ENCODE data around the gene TNFRSF13B. TPM values are rescaled to one million over a fixed set of nuclear protein-coding genes. Genes with fewer than 3 reads are reported as not detected.

Gene TNFRSF13B
- total and polyA plus RNA-seq, 2 donors (not counting 1 experiment from before 2014, with no cell fraction given), result not detected

GRCh38 chr17:16916557-16916920, 55.4 kb downstream of the TNFRSF13B start:
- TF ChIP-seq CTCF (conservative IDR thresholded peaks at IDR 0.05 in 1 of 2, IDR thresholded peaks at IDR 0.05 in 1 of 2; ENCODE audit: low read depth in 1 of 2, low read length in 2 of 2) (no peak), EZH2 (IDR thresholded peaks at IDR 0.05; ENCODE audit: low read length, missing control alignments) (no peak)
- no peak overlapping the region for H2AFZ ChIP-seq (ENCODE audit: low read length)
- H3K79me2 ChIP-seq (ENCODE audit: control insufficient read depth, insufficient read depth, low read length), result no peaks in the 10 kb centered on the region
- no peak for DNase-seq (ENCODE audit: low read depth in 2 of 2)
- peaks cover 2% of the 10 kb centered on the region for H3K27me3 ChIP-seq (ENCODE audit: control insufficient read depth, insufficient read depth, low read length)
- no peaks in the 10 kb centered on the region for H3K9me3 ChIP-seq (ENCODE audit: control insufficient read depth, insufficient read depth, low read depth, low read length)
- no peak overlapping the region for H3K27ac ChIP-seq (ENCODE audit: insufficient read depth, low read length)
- no peaks in the 10 kb centered on the region for H3K36me3 ChIP-seq (ENCODE audit: control insufficient read depth, insufficient read depth, low read length)
- H3K4me3 ChIP-seq (replicated peaks in 1 of 4; ENCODE audit: control extremely low read depth in 1 of 4, insufficient read depth in 1 of 4, low read depth in 3 of 4, low read length in 4 of 4), result no peak overlapping the region
- no peak overlapping the region for H3K9ac ChIP-seq (ENCODE audit: insufficient read depth, low read length)
- no peaks in the 10 kb centered on the region for H4K20me1 ChIP-seq (ENCODE audit: control insufficient read depth, extremely low read depth, insufficient read depth, low read length)
- H3K4me2 ChIP-seq (ENCODE audit: extremely low read depth, insufficient read depth, low read length), result no peak overlapping the region
- no peaks in the 10 kb centered on the region for H3K4me1 ChIP-seq (ENCODE audit: control insufficient read depth, extremely low read depth, insufficient read depth, low read length)

GRCh38 chr17:16915752-16916556, 56.0 kb downstream of the TNFRSF13B start:
- Histone ChIP-seq H3K4me3 (replicated peaks in 1 of 4; ENCODE audit: control extremely low read depth in 1 of 4, insufficient read depth in 1 of 4, low read depth in 3 of 4, low read length in 4 of 4) (no peak overlapping the region), H3K27me3 (ENCODE audit: control insufficient read depth, insufficient read depth, low read length) (peaks cover 2% of the 10 kb centered on the region), H3K4me2 (ENCODE audit: extremely low read depth, insufficient read depth, low read length) (no peak overlapping the region), H3K36me3 (ENCODE audit: control insufficient read depth, insufficient read depth, low read length) (no peaks in the 10 kb centered on the region), H3K9ac (ENCODE audit: insufficient read depth, low read length) (no peak overlapping the region), H3K4me1 (ENCODE audit: control insufficient read depth, extremely low read depth, insufficient read depth, low read length) (no peaks in the 10 kb centered on the region), H3K79me2 (ENCODE audit: control insufficient read depth, insufficient read depth, low read length) (no peaks in the 10 kb centered on the region), H3K27ac (ENCODE audit: insufficient read depth, low read length) (no peak overlapping the region), H3K9me3 (ENCODE audit: control insufficient read depth, insufficient read depth, low read depth, low read length) (no peaks in the 10 kb centered on the region), H2AFZ (ENCODE audit: low read length) (no peak overlapping the region), H4K20me1 (ENCODE audit: control insufficient read depth, extremely low read depth, insufficient read depth, low read length) (no peaks in the 10 kb centered on the region)
- peak; percentile 38 to 45 for TF ChIP-seq CTCF (conservative IDR thresholded peaks at IDR 0.05 in 1 of 2, IDR thresholded peaks at IDR 0.05 in 1 of 2; ENCODE audit: low read depth in 1 of 2, low read length in 2 of 2)
- no peak for TF ChIP-seq EZH2 (IDR thresholded peaks at IDR 0.05; ENCODE audit: low read length, missing control alignments)
- peak; percentile 5 to 29 for DNase-seq (ENCODE audit: low read depth in 2 of 2)

GRCh38 chr17:16913463-16913862, 58.5 kb downstream of the TNFRSF13B start:
- H3K27me3 ChIP-seq (ENCODE audit: control insufficient read depth, insufficient read depth, low read length), result peaks cover 6% of the 10 kb centered on the region
- H3K79me2 ChIP-seq (ENCODE audit: control insufficient read depth, insufficient read depth, low read length), result no peaks in the 10 kb centered on the region
- no peak overlapping the region for H3K4me2 ChIP-seq (ENCODE audit: extremely low read depth, insufficient read depth, low read length)
- TF ChIP-seq EZH2 (IDR thresholded peaks at IDR 0.05; ENCODE audit: low read length, missing control alignments), result no peak
- no peak for TF ChIP-seq CTCF (conservative IDR thresholded peaks at IDR 0.05 in 1 of 2, IDR thresholded peaks at IDR 0.05 in 1 of 2; ENCODE audit: low read depth in 1 of 2, low read length in 2 of 2)
- H3K9ac ChIP-seq (ENCODE audit: insufficient read depth, low read length), result no peak overlapping the region
- no peaks in the 10 kb centered on the region for H3K36me3 ChIP-seq (ENCODE audit: control insufficient read depth, insufficient read depth, low read length)
- no peaks in the 10 kb centered on the region for H3K9me3 ChIP-seq (ENCODE audit: control insufficient read depth, insufficient read depth, low read depth, low read length)
- no peak overlapping the region for H3K4me3 ChIP-seq (replicated peaks in 1 of 4; ENCODE audit: control extremely low read depth in 1 of 4, insufficient read depth in 1 of 4, low read depth in 3 of 4, low read length in 4 of 4)
- DNase-seq (ENCODE audit: low read depth in 2 of 2), result no peak
- no peaks in the 10 kb centered on the region for H4K20me1 ChIP-seq (ENCODE audit: control insufficient read depth, extremely low read depth, insufficient read depth, low read length)
- H2AFZ ChIP-seq (ENCODE audit: low read length), result no peak overlapping the region
- H3K27ac ChIP-seq (ENCODE audit: insufficient read depth, low read length), result no peak overlapping the region
- no peaks in the 10 kb centered on the region for H3K4me1 ChIP-seq (ENCODE audit: control insufficient read depth, extremely low read depth, insufficient read depth, low read length)
